ENCODE data around the gene FBLN5.

FBLN5 gene

DNA sequence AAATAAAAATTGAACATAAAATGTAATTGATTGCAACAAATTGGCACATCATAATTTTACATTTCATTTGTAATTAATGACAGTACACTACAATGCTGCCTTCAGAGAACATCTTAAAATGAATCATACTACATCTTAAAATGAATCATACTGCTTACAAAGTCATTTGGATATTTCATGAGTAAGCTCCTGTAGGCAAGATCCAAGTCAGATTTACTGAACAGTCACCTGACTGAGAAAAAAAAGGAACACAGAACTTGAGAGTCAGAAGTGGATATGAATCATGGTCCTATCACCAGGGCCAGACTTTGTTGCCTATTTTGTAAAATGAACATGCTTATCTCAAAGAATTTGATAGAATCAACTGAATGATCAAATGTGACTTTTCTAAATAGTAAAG, 32.7 kb upstream of the FBLN5 start:
- TF ChIP-seq, protein P1, sequence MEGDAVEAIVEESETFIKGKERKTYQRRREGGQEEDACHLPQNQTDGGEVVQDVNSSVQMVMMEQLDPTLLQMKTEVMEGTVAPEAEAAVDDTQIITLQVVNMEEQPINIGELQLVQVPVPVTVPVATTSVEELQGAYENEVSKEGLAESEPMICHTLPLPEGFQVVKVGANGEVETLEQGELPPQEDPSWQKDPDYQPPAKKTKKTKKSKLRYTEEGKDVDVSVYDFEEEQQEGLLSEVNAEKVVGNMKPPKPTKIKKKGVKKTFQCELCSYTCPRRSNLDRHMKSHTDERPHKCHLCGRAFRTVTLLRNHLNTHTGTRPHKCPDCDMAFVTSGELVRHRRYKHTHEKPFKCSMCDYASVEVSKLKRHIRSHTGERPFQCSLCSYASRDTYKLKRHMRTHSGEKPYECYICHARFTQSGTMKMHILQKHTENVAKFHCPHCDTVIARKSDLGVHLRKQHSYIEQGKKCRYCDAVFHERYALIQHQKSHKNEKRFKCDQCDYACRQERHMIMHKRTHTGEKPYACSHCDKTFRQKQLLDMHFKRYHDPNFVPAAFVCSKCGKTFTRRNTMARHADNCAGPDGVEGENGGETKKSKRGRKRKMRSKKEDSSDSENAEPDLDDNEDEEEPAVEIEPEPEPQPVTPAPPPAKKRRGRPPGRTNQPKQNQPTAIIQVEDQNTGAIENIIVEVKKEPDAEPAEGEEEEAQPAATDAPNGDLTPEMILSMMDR (IDR thresholded peaks at IDR 0.05; ENCODE audit: low read depth, low read length): no peak
- no peak overlapping the region for H3K4me3 ChIP-seq (ENCODE audit: low read depth, low read length)

DNA sequence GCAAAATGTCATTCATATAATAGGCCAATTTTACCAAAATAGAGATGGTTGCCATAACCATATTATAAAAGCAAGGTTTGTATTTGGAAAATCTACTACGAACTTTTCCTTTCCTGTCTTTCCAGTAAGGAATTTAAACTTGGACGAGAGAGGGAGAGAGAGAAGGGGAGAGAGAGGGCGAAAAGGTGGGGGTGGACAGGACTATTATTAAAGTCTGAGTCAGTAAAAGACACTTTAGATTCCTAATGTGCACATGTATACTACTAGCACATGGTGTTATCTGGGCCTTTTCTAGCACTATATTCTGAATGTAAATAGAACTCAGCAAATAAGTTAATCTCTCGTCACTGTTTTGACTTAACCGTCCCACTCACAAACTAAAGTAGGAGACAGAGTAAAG, 30.4 kb upstream of the FBLN5 start:
- TF ChIP-seq, protein P1 (IDR thresholded peaks at IDR 0.05; ENCODE audit: low read depth, low read length): no peak
- H3K4me3 ChIP-seq (ENCODE audit: low read depth, low read length): no peak overlapping the region

- TF ChIP-seq, protein P1 (IDR thresholded peaks at IDR 0.05; ENCODE audit: low read depth, low read length): no peak
- H3K4me3 ChIP-seq (ENCODE audit: low read depth, low read length): no peak overlapping the region
Observed at GRCh38 chr14:91975763-91976162, 28.3 kb upstream of the FBLN5 start.

DNA sequence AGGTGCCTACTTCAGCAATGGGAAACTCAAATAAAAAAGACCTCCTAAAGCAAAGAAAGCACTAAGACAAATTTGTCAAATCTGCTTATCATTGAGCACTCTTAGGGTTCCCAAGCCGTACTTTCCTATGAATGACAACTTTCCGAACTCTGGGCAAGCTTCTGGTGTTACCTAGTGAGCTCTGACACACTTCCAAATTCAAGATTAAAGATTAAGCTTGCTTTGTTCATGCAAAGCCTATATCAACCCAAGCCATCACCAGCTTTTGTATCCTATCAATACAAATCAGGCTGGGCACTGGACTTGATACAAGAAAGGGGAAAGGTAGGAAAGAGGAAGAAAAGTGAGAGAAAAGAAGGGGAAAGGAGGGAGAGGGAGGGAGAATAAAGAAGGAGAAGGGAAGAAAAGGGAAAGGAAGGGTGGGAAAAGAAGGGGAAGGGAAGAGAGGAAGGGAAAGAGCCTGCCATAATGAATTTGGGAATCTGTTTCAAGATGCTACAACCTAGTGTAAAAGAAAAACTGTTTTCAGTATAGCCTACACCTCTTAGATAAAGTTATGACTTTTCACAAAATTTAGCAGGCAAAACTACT, 23.8 kb upstream of the FBLN5 start:
- no peak overlapping the region for H3K4me3 ChIP-seq (ENCODE audit: low read depth, low read length)
- TF ChIP-seq, protein P1 (IDR thresholded peaks at IDR 0.05; ENCODE audit: low read depth, low read length): no peak

GRCh38 chr14:91968280-91968679, 20.8 kb upstream of the FBLN5 start:
- no peak overlapping the region for H3K4me3 ChIP-seq (ENCODE audit: low read depth, low read length)
- TF ChIP-seq, protein P1 (IDR thresholded peaks at IDR 0.05; ENCODE audit: low read depth, low read length): no peak

DNA sequence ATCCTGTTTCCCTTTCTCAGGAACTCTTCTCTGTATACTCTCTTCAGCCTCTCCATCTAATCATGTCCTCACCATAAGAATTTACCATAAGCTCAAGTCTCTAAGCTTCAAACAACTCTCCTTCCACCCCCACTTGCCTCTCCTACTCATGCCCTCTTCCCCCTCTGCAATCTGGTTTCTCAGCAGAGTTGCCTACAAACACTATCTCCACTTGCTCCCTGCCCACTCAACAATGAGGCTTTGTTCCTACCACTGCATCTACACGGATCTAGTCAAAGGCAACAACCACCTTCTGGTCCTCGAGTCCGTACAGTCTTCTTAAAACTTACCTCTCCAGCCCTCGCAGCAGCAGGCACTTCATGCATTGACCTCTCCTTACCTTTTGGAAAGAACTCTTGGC, 17.2 kb upstream of the FBLN5 start:
- TF ChIP-seq, protein P1 (IDR thresholded peaks at IDR 0.05; ENCODE audit: low read depth, low read length): no peak

DNA sequence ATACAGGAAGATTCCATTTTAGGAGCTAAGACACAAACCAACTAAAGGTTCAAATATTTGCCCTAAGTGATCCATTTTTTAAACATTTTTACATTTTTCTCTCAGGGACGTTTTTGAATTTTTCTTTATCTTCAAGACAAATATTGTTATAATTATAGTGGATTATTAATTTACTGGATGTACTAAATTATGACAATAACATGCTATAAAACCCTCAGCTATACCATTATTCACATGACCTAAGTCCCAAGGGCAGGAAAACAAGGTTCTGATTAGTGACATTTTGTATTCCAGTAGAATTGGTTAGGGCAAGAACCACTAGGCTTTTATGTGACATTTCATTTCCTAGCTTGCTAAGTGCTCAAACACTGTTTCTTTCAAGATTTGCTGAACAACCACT, 16.5 kb upstream of the FBLN5 start:
- TF ChIP-seq, protein P1 (IDR thresholded peaks at IDR 0.05; ENCODE audit: low read depth, low read length): no peak

More for the DNA sequence above, 17.2 kb upstream of the FBLN5 start:
- no peak overlapping the region for H3K4me3 ChIP-seq (ENCODE audit: low read depth, low read length)

More for the DNA sequence above, 16.5 kb upstream of the FBLN5 start:
- no peak overlapping the region for H3K4me3 ChIP-seq (ENCODE audit: low read depth, low read length)
